ENCODE measurements around the gene CMIP. TPM values are rescaled to one million over a fixed set of nuclear protein-coding genes. Genes with fewer than 3 reads are reported as not detected.

The CMIP gene
- polyA plus RNA-seq, 1 experiment = 4.9 TPM

- Histone ChIP-seq H3K36me3 (ENCODE audit: control insufficient read depth, insufficient read depth, low read length) (peaks cover 3% of the 10 kb centered on the region; the same call in 1 of the 2 replicates), H3K27me3 (ENCODE audit: control insufficient read depth, insufficient read depth, low read length) (no peaks in the 10 kb centered on the region), H3K4me3 (ENCODE audit: low read depth, low read length) (no peak overlapping the region)
- ChIA-PET CTCF (no interaction called here), POLR2A (no interaction called here)
- DNase-seq (ENCODE audit: low read depth) = no peak
- no peak for TF ChIP-seq CTCF (IDR thresholded peaks at IDR 0.05; ENCODE audit: insufficient read depth, low read depth, low read length)
Measured at GRCh38 chr16:81632392-81633146, 188.0 kb downstream of the CMIP start.

GRCh38 chr16:81633147-81633619, 188.6 kb downstream of the CMIP start:
- no peak for TF ChIP-seq CTCF (IDR thresholded peaks at IDR 0.05; ENCODE audit: insufficient read depth, low read depth, low read length)
- Histone ChIP-seq H3K4me3 (ENCODE audit: low read depth, low read length) (no peak overlapping the region), H3K36me3 (ENCODE audit: control insufficient read depth, insufficient read depth, low read length) (peaks cover 3% of the 10 kb centered on the region; the same call in 1 of the 2 replicates), H3K27me3 (ENCODE audit: control insufficient read depth, insufficient read depth, low read length) (no peaks in the 10 kb centered on the region)
- DNase-seq (ENCODE audit: low read depth) = no peak
- ChIA-PET POLR2A (no interaction called here), CTCF (interaction anchor here (1.7 kb wide), 1 partner anchor 10 kb away, joined by 9 read pairs; no protein-coding TSS in a partner anchor)

GRCh38 chr16:81633680-81634379, 189.2 kb downstream of the CMIP start:
- Histone ChIP-seq H3K36me3 (ENCODE audit: control insufficient read depth, insufficient read depth, low read length) (peaks cover 3% of the 10 kb centered on the region; the same call in 1 of the 2 replicates), H3K27me3 (ENCODE audit: control insufficient read depth, insufficient read depth, low read length) (no peaks in the 10 kb centered on the region), H3K4me3 (ENCODE audit: low read depth, low read length) (no peak overlapping the region)
- ChIA-PET POLR2A (no interaction called here), CTCF (interaction anchor here (0.8 to 1.7 kb wide), 3 partner anchors 9 to 64 kb away, joined by 3 to 9 read pairs (median 7); no protein-coding TSS in a partner anchor)
- TF ChIP-seq CTCF (IDR thresholded peaks at IDR 0.05; ENCODE audit: insufficient read depth, low read depth, low read length) = no peak
- no peak for DNase-seq (ENCODE audit: low read depth)

GRCh38 chr16:81634380-81635062, 189.9 kb downstream of the CMIP start:
- POLR2A ChIA-PET = no interaction called here
- H3K27me3 ChIP-seq (ENCODE audit: control insufficient read depth, insufficient read depth, low read length) = no peaks in the 10 kb centered on the region
- H3K4me3 ChIP-seq (ENCODE audit: low read depth, low read length) = no peak overlapping the region
- peaks cover 3% of the 10 kb centered on the region; the same call in 1 of the 2 replicates for H3K36me3 ChIP-seq (ENCODE audit: control insufficient read depth, insufficient read depth, low read length)
- CTCF ChIA-PET = interaction anchor here (0.8 to 1.7 kb wide), 3 partner anchors 9 to 63 kb away, joined by 3 to 9 read pairs (median 7); no protein-coding TSS in a partner anchor
- TF ChIP-seq CTCF (IDR thresholded peaks at IDR 0.05; ENCODE audit: insufficient read depth, low read depth, low read length) = no peak
- no peak for DNase-seq (ENCODE audit: low read depth)
